Muscle layer of colon (tissue), 2 donors: ENCODE results near the gene GFOD2.

Source experiments
- H3K27ac ChIP-seq: one replicate; pipeline ENCODE4 v1.7.0; 2013; ENCODE audit warnings: low read depth, mild to moderate bottlenecking, low read length, moderate library complexity
- H3K27me3 ChIP-seq, 2 donors: one replicate each; pipeline ENCODE4 v1.7.0; 2013; ENCODE audit warnings: low read length in 2 of 2, mild to moderate bottlenecking in 2 of 2; ENCODE audit not compliant: insufficient read depth in 2 of 2, control insufficient read depth in 1 of 2
- H3K36me3 ChIP-seq: one replicate; pipeline ENCODE4 v1.7.0; 2013; ENCODE audit warnings: mild to moderate bottlenecking, low read length; ENCODE audit not compliant: insufficient read depth
- H3K4me1 ChIP-seq: one replicate; pipeline ENCODE4 v1.7.0; 2013; ENCODE audit warnings: mild to moderate bottlenecking, low read length; ENCODE audit not compliant: insufficient read depth
- H3K4me3 ChIP-seq, 2 donors: one replicate each; pipeline ENCODE4 v1.7.0; 2013; ENCODE audit warnings: low read length in 2 of 2, low read depth in 1 of 2, mild to moderate bottlenecking in 1 of 2, moderate library complexity in 1 of 2
- H3K9ac ChIP-seq: one replicate; pipeline ENCODE4 v1.7.0; 2013; ENCODE audit warnings: low read length
- H3K9me3 ChIP-seq: one replicate; pipeline ENCODE4 v1.7.0; 2013; ENCODE audit warnings: mild to moderate bottlenecking, low read length
- donor health status: abdominal sarcoma.
- donor health status: Adenocarcinoma of cecum.

GFOD2 gene

GRCh38 chr16:67716097-67716496 is 3.0 kb downstream of the GFOD2 start:
- peaks cover 23% of the 10 kb centered on the region for H3K4me1 ChIP-seq
- no peak overlapping the region for H3K27ac ChIP-seq
- no peak overlapping the region for H3K9ac ChIP-seq
- H3K27me3 ChIP-seq = no peaks in the 10 kb centered on the region
- no peaks in the 10 kb centered on the region for H3K36me3 ChIP-seq
- H3K4me3 ChIP-seq = no peak overlapping the region
- H3K9me3 ChIP-seq = no peaks in the 10 kb centered on the region

- H3K4me3 ChIP-seq = no peak overlapping the region
- H3K36me3 ChIP-seq = no peaks in the 10 kb centered on the region
- peaks cover 12% of the 10 kb centered on the region for H3K4me1 ChIP-seq
- no peak overlapping the region for H3K9ac ChIP-seq
- H3K27me3 ChIP-seq = no peaks in the 10 kb centered on the region
- no peak overlapping the region for H3K27ac ChIP-seq
- no peaks in the 10 kb centered on the region for H3K9me3 ChIP-seq
Measured at GRCh38 chr16:67714522-67714921, 4.6 kb downstream of the GFOD2 start.

- H3K27me3 ChIP-seq = no peaks in the 10 kb centered on the region
- peaks cover 12% of the 10 kb centered on the region for H3K4me1 ChIP-seq
- H3K27ac ChIP-seq = no peak overlapping the region
- no peaks in the 10 kb centered on the region for H3K36me3 ChIP-seq
- H3K4me3 ChIP-seq = no peak overlapping the region
- no peak overlapping the region for H3K9ac ChIP-seq
- no peaks in the 10 kb centered on the region for H3K9me3 ChIP-seq
Measured at GRCh38 chr16:67713647-67714273, 5.4 kb downstream of the GFOD2 start.

GRCh38 chr16:67710607-67711006 is 8.5 kb downstream of the GFOD2 start:
- Histone ChIP-seq H3K9ac (no peak overlapping the region), H3K9me3 (no peaks in the 10 kb centered on the region), H3K27me3 (no peaks in the 10 kb centered on the region), H3K36me3 (no peaks in the 10 kb centered on the region), H3K27ac (no peak overlapping the region), H3K4me1 (no peaks in the 10 kb centered on the region), H3K4me3 (no peak overlapping the region)

DNA sequence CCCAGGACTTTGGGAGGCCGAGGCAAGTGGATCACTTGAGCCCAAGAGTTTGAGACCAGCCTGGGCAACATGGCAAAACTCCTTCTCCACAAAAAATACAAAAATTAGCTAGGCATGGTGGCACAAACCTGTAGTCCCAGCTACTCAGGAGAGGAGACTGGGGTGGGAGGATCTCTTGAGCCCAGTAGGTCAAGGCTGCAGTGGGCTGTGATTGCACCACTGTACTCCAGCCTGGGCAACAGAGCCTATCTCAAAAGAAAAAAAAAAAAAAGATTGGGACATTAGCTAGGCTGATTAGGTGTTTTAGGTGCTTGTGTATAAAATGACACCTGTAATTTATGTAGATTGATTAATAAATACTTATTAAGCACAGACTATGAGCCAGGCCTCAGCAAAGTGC is 10.1 kb downstream of the GFOD2 start:
- Histone ChIP-seq H3K4me3 (no peak overlapping the region), H3K27ac (no peak overlapping the region), H3K27me3 (no peaks in the 10 kb centered on the region), H3K9me3 (no peaks in the 10 kb centered on the region), H3K9ac (no peak overlapping the region), H3K36me3 (no peaks in the 10 kb centered on the region), H3K4me1 (no peaks in the 10 kb centered on the region)

DNA sequence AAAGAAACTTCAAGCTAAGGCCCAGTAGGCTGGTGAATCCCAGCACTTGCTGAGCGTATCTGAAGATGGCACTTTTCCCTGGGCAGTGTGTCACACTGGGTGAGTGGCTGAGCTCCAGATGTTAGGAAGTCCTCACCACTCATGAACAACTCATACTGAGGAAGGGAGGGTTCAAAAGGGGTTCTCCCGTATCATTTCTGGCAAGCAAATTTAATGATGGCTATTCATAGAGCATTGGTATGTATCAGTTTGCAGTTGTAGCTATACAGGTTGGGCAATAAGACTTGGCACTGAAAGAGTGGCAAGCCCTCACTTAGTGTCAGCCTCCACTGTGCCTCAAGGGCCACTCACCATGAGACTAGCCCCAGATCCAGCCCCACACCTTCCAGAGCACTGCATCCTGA is 10.7 kb downstream of the GFOD2 start:
- Histone ChIP-seq H3K9ac (no peak overlapping the region), H3K9me3 (no peaks in the 10 kb centered on the region), H3K36me3 (no peaks in the 10 kb centered on the region), H3K27me3 (no peaks in the 10 kb centered on the region), H3K27ac (no peak overlapping the region), H3K4me1 (no peaks in the 10 kb centered on the region), H3K4me3 (no peak overlapping the region)

DNA sequence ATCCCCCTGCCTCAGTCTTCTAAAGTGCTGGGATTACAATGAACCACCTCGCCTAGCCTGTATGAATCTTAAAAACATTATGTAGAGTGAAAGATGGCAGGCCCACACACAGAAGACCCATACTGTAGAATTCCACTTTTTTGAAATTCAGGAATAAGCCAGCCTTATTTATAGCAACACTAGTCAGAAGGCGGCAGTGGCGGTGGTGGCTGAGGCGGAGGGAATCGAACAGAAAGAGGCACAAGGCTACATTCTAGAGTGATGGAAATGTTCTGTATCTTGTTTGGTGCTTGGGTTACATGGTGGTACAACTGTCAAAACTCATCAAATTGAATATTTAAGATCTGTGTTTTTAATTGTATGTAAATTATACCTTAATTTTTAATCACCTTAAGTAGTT is 11.3 kb downstream of the GFOD2 start:
- Histone ChIP-seq H3K4me1 (no peaks in the 10 kb centered on the region), H3K27me3 (no peaks in the 10 kb centered on the region), H3K27ac (no peak overlapping the region), H3K36me3 (no peaks in the 10 kb centered on the region), H3K9me3 (no peaks in the 10 kb centered on the region), H3K4me3 (no peak overlapping the region), H3K9ac (no peak overlapping the region)

- Histone ChIP-seq H3K27me3 (no peaks in the 10 kb centered on the region), H3K4me3 (no peak overlapping the region), H3K27ac (no peak overlapping the region)
Measured at GRCh38 chr16:67707210-67707609, 11.9 kb downstream of the GFOD2 start.

DNA sequence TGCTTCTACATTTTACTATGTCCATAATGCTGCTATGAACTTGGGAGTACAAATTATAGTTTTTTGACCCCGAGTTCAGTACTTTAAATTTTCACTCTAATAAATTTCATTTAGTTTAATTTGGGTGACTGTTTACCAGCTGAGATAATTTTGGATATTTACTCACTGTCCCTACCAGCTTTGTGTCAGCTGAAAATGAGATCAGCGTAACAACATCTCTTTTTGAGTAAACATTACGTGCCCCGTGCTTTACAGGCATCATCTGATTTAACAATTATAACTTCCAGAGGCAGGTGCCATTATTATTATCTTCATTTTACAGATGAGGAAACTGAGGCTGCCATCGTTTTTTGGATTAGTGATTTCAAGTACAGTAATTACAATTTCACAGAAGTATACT is 15.0 kb downstream of the GFOD2 start:
- H3K27me3 ChIP-seq = no peaks in the 10 kb centered on the region
- H3K4me3 ChIP-seq = no peak overlapping the region
- no peak overlapping the region for H3K9ac ChIP-seq
- no peaks in the 10 kb centered on the region for H3K4me1 ChIP-seq
- H3K36me3 ChIP-seq = no peaks in the 10 kb centered on the region
- no peaks in the 10 kb centered on the region for H3K9me3 ChIP-seq
- no peak overlapping the region for H3K27ac ChIP-seq

More at GRCh38 chr16:67707210-67707609, 11.9 kb downstream of the GFOD2 start:
- Histone ChIP-seq H3K36me3 (no peaks in the 10 kb centered on the region), H3K4me1 (no peaks in the 10 kb centered on the region), H3K9me3 (no peaks in the 10 kb centered on the region), H3K9ac (no peak overlapping the region)

- Histone ChIP-seq H3K9ac (no peak overlapping the region), H3K27me3 (no peaks in the 10 kb centered on the region), H3K4me3 (no peak overlapping the region), H3K27ac (no peak overlapping the region), H3K36me3 (no peaks in the 10 kb centered on the region), H3K9me3 (no peaks in the 10 kb centered on the region), H3K4me1 (no peaks in the 10 kb centered on the region)
Measured at GRCh38 chr16:67703626-67704025, 15.5 kb downstream of the GFOD2 start.

DNA sequence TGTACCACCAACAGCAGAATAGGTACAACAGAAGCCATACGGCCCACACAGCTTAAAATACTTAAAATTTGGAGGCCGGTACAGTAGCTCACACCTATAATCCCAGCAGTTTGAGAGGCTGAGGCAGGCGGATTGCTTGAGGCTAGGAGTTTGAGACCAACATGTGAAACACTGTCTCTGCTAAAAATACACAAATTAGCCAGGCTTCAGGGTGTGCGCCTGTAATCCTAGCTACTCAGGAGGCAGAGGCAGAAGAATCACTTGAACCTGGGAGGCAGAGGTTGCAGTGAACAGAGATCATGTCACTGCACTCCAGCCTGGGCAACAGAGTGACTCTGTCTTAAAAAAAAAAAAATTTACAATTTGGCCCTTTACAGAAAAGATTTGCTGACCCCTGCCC is 17.0 kb downstream of the GFOD2 start:
- H3K27ac ChIP-seq = no peak overlapping the region
- no peaks in the 10 kb centered on the region for H3K9me3 ChIP-seq
- H3K9ac ChIP-seq = no peak overlapping the region
- H3K4me1 ChIP-seq = no peaks in the 10 kb centered on the region
- H3K36me3 ChIP-seq = no peaks in the 10 kb centered on the region
- no peaks in the 10 kb centered on the region for H3K27me3 ChIP-seq
- no peak overlapping the region for H3K4me3 ChIP-seq

DNA sequence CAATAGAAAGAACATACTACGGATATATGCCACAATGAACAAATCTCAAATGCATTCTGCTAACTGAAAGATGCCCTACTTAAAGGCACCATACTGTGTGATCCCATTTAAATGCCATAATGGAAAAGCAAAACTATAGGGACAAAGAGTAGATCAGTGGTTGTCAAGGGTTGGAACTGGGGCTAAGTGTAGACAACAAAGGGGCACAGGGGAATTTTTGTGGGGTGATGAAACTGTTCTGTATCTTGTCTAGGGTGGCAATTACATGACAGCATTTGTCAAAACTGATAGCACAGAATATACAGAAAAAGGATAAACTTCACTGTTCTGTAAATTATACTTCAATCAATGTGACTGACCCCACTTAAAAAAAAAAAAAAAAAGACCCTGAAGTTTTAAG is 17.7 kb downstream of the GFOD2 start:
- H3K27ac ChIP-seq = no peak overlapping the region
- H3K36me3 ChIP-seq = no peaks in the 10 kb centered on the region

More for the DNA sequence above, 17.7 kb downstream of the GFOD2 start:
- H3K4me1 ChIP-seq = no peaks in the 10 kb centered on the region
- H3K4me3 ChIP-seq = no peak overlapping the region
- H3K27me3 ChIP-seq = no peaks in the 10 kb centered on the region
- no peaks in the 10 kb centered on the region for H3K9me3 ChIP-seq
- no peak overlapping the region for H3K9ac ChIP-seq
